ENCODE data around the gene LNP1. TPM values are rescaled to one million over a fixed set of nuclear protein-coding genes. Genes with fewer than 3 reads are reported as not detected.
"Not testable (repeated sequence)": the region's sequence is repeated elsewhere in the genome, so short reads cannot be mapped to it uniquely, and the experiment has no call there.

Gene LNP1, protein sequence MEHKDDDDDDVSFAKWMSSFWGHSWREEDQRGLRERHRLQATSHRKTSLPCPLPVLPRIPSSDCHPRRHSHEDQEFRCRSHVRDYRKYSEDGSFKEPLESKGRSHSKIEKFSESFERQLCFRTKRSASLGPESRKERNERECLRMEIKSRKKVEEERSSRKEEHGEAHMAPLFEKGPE
- total RNA-seq (2014; rRNA removed; shearing (Covaris generic)): 5.2 and 6.7 TPM in 2 replicates
- polyA plus RNA-seq (2015; cell fraction: cytosol; rRNA removed): 6.5 and 6.6 TPM in 2 replicates
- polyA plus RNA-seq (2015; cell fraction: nucleus; rRNA removed): 2.4 and 3.3 TPM in 2 replicates

GRCh38 chr3:100400780-100401673, at the start of gene LNP1, which contains the start of gene TOMM70:
TSS of gene LNP1 (plus strand) at chr3:100401539. CDS start at chr3:100429730, 28,191 bp downstream.
TSS of gene TOMM70 (minus strand) at chr3:100401089. CDS start at chr3:100400949, 140 bp downstream.
- DNase-seq (ENCODE audit: low read depth): peak; percentile 97

GRCh38 chr3:100351770-100352169, 49.6 kb upstream of the LNP1 start:
- DNase-seq (ENCODE audit: low read depth): not testable (repeated sequence)

- DNase-seq (ENCODE audit: low read depth): no peak
Observed at GRCh38 chr3:100352296-100353231, 48.8 kb upstream of the LNP1 start.

DNA sequence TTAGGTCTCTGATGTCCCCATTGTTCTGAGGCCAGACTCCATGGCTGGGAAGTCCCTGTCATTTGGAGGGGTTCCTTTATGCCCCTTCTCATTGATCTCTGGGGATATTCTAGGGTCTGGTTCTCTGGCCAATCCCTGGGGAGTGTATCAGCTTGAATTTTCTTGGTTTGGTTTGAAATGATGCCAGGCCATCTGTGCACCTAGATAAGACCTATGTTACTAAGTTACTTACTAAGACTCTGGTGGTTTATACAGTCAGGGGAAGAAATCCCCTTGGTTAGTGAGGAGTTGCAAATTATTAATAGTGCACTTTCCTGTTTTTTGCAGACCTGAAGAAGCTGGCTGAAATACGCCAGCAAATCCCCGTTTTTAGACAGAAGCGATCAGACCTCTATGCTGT, 46.5 kb upstream of the LNP1 start:
- no peak for DNase-seq (ENCODE audit: low read depth)

GRCh38 chr3:100358413-100358812, 42.9 kb upstream of the LNP1 start:
- no peak for DNase-seq (ENCODE audit: low read depth)

GRCh38 chr3:100359035-100359434, 42.3 kb upstream of the LNP1 start:
- DNase-seq (ENCODE audit: low read depth): no peak

DNA sequence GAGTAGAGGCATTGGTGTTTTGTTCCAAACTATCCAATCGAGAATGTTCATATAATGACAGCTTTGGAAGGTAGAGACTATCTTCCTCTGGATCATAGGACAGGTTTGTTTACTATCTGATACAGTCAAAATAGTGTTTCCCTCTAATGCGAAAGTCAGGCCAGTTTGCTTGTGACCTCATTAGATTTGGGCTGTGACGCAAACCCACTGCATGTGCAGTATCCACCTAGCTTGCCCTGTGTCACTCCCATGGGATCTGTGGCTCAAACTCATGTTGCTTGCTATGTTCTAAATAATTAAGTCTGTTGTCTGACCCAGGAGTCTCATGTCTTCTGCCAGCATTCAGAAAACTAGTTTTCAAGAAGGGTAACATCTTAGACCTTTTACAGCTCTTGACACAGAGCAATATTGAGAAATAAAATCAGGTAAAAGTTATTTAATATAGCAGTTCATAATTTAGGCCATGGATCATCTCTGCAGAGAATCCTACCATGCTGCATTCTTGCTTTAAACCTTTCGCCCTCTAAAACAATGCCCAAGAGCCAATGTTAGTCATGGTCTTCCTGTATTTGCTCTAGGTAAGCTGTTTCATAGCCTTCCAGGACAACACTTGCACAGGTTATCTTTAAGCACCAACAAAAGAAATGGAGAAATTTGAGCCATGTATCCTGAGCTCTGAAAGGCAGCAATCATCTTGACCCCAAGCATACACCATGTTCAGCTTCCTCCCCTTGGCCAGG, 40.4 kb upstream of the LNP1 start:
- no peak for DNase-seq (ENCODE audit: low read depth)

- DNase-seq (ENCODE audit: low read depth): no peak
Observed at GRCh38 chr3:100361897-100362296, 39.4 kb upstream of the LNP1 start.

GRCh38 chr3:100364421-100364820, 36.9 kb upstream of the LNP1 start:
- DNase-seq (ENCODE audit: low read depth): no peak

DNA sequence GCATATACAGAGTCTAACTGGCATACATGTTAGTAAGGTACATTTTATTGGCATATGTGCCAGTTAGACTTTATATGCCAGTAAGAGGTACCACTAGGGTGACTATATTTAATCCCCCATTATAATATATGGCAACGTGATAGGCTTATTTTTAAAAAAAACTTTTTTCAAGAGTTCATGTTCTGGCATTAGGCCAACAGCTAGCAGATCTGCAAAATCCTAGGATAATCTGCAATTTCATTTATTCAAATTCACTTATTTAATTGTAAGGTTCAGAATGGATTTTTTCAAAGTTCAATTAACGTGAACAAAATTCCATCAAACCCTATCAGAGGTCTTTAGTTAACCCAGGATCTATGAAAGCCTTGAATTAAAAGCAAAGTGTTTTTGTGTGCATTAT, 34.9 kb upstream of the LNP1 start:
- DNase-seq (ENCODE audit: low read depth): no peak

- no peak for DNase-seq (ENCODE audit: low read depth)
Observed at GRCh38 chr3:100368441-100368840, 32.9 kb upstream of the LNP1 start.

DNA sequence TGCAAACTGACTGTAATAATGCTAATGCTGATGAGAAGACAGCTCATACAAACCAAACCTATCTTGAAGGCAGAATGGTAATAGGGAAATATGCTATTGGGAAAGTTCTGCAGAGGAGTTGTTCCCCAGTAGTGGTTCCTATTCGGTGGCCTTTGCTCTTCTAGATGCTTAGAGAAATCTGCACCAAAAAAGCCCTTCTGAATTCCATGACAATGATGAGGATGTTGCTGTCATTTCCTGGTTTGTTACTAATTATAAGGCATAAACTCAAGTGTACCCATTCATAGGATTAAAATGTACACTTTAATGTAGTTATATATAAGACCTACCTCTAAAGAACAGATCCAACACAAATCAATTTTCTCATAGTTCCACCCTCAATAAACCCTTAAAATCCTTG, 30.6 kb upstream of the LNP1 start:
- no peak for DNase-seq (ENCODE audit: low read depth)

DNA sequence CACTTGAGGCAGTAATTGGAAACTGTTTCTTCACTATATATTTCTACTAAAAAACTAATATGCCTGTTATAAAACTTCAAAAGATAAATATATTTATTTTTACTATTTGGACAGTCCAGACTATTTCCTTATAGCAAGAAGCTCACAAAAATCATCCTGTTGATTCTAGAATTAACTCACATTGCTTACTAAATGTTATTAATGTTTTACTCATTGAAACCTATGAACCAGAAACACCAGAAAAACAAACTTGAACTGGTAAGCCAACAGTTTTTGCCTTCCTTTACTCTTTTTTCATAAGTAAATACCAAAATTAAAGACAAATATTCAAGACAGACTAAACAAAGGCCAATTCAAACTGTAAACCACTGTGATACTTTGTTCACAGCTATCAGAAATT, 26.8 kb upstream of the LNP1 start:
- no peak for DNase-seq (ENCODE audit: low read depth)

GRCh38 chr3:100376301-100376700, 25.0 kb upstream of the LNP1 start:
- DNase-seq (ENCODE audit: low read depth): no peak

- DNase-seq (ENCODE audit: low read depth): no peak
Observed at GRCh38 chr3:100384733-100385525, 16.4 kb upstream of the LNP1 start.

DNA sequence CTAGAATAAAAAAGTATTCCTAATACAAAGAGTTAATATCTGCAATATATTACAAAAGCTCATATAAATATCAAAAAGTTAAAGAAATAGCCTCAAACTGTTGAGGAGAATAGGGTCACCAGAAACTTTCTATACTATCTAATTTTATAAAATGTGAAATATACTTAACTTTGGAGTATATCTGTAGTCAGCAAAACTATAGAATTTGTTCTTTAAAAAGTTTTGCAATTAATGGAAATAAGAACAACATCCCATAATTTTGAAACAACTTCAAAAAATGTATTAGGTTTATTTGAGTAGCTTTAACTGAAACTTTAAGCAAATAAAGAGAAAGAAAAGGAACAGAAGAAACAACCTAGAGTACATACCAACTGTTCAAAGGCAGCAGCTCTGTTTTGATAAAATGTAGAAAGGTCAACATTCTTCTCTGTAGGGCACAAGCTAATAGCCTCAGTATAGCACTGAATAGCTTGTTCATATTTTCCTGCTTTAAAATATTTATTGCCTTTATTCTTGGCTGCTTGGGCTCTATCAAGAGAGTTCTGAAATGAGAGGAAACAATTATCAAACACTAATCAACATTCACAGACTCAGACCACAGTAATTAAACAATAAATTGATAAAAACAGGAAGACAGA, 14.8 kb upstream of the LNP1 start:
- no peak for DNase-seq (ENCODE audit: low read depth)

DNA sequence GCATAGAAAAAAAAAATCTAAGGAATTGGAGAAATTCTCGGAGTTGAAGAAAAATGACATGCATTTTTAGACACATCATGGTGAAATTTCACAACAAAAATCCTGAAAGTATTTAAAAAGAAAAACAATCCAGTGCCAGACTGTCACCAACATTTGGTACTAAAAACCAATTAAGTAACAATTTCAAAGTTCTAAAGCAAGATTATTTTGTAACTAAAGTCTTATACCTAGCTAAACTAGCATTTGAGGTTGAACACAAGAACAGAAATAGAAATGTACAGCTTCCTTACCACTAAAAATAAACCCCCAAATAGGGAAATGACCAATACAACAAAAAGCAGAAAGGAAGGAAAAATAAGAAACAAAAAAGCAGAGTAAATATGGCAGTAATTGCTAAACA, 12.3 kb upstream of the LNP1 start:
- DNase-seq (ENCODE audit: low read depth): no peak

DNA sequence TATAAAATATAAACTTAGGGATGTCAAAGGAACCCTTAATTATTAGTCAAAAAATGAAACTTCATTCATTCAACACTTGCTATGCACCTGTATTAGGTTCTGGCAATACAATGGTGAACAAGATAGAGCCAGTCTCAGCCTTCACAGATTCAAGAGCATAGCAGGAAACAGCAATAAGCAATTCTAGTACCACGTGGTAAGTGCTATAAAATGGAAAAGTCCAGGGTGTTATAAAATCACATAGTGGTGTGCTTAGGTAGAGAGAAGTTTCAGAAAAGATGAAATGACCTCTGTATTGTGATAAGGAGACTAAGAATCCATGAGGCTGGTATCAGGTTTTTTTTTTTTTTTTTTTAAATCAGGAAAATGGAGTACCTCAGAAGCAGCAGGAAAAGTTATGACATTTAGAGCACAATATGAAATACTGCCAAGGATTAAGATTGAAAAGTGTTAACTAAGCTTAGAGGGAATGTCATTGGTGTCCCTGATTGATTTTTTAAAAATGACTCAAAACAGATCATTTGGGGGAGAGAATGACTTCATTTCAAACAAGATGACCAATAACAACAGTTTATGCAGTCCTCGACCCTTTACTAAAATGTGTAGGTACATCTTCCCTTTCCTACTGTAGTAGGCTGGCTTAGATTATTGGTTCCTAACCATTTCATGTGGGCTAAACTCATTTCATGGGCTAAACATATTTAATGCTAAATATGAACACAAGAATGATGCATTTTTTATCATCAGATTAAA, 5.5 kb upstream of the LNP1 start:
- no peak for DNase-seq (ENCODE audit: low read depth)

GRCh38 chr3:100396967-100397366, 4.4 kb upstream of the LNP1 start:
- DNase-seq (ENCODE audit: low read depth): no peak
